ENCODE data around the gene NCKAP1.
A peak's percentile ranks its signal among the peaks of the same experiment; 100 is the strongest.

Gene NCKAP1

GRCh38 chr2:182946958-182947369 is 91.3 kb downstream of the NCKAP1 start:
- DNase-seq: peak; percentile 9

GRCh38 chr2:182943339-182943738 is 94.9 kb downstream of the NCKAP1 start:
- DNase-seq: no peak

GRCh38 chr2:182942756-182943155 is 95.5 kb downstream of the NCKAP1 start:
- no peak for DNase-seq

- no peak for DNase-seq
Measured at GRCh38 chr2:182941919-182942318, 96.3 kb downstream of the NCKAP1 start.

GRCh38 chr2:182941121-182941722 is 97.0 kb downstream of the NCKAP1 start:
- DNase-seq: no peak

GRCh38 chr2:182937870-182938269 is 100.4 kb downstream of the NCKAP1 start:
- no peak for DNase-seq

- no peak for DNase-seq
Measured at GRCh38 chr2:182933629-182934028, 104.6 kb downstream of the NCKAP1 start.

GRCh38 chr2:182929972-182930371 is 108.3 kb downstream of the NCKAP1 start:
- no peak for DNase-seq

- DNase-seq: no peak
Measured at GRCh38 chr2:182924306-182924705, 114.0 kb downstream of the NCKAP1 start.

GRCh38 chr2:182921234-182921633 is 117.0 kb downstream of the NCKAP1 start:
- DNase-seq: no peak

GRCh38 chr2:182920631-182921056 is 117.6 kb downstream of the NCKAP1 start:
- no peak for DNase-seq

GRCh38 chr2:182920089-182920488 is 118.2 kb downstream of the NCKAP1 start:
- DNase-seq: no peak

GRCh38 chr2:182918961-182919652 is 119.2 kb downstream of the NCKAP1 start:
- DNase-seq: no peak

- DNase-seq: no peak
Measured at GRCh38 chr2:182917924-182918323, 120.3 kb downstream of the NCKAP1 start.

- no peak for DNase-seq
Measured at GRCh38 chr2:182916417-182916816, 121.8 kb downstream of the NCKAP1 start.

- DNase-seq: peak; percentile 90
Measured at GRCh38 chr2:182915369-182916326, 122.6 kb downstream of the NCKAP1 start.

GRCh38 chr2:182914852-182915251 is 123.4 kb downstream of the NCKAP1 start:
- no peak for DNase-seq

GRCh38 chr2:182913064-182913463 is 125.2 kb downstream of the NCKAP1 start:
- DNase-seq: no peak

GRCh38 chr2:182912518-182912915 is 125.7 kb downstream of the NCKAP1 start:
- DNase-seq: no peak

- peak; percentile 3 for DNase-seq
Measured at GRCh38 chr2:182911813-182912517, 126.3 kb downstream of the NCKAP1 start.

GRCh38 chr2:182910965-182911364 is 127.3 kb downstream of the NCKAP1 start:
- DNase-seq: no peak

- DNase-seq: peak; percentile 22
Measured at GRCh38 chr2:182907081-182907830, 131.0 kb downstream of the NCKAP1 start.

All from fibroblast of upper back skin (primary cell).